Fibroblast of lung (primary cell): ENCODE measurements around the gene KTN1. TPM values are rescaled to one million over a fixed set of nuclear protein-coding genes. Genes with fewer than 3 reads are reported as not detected.

ENCODE experiments used
- DNase-seq, 2 donors: peaks; one replicate each; pipeline versions ENCODE4 v3.0.0 to v3.0.0-alpha.2; 2010; ENCODE audit warnings: low read depth in 2 of 2
- H2AFZ ChIP-seq: 2 replicates; pipeline ENCODE4 v1.5.1; 2012; ENCODE audit warnings: low read length, control low read depth, inconsistent platforms
- H3K27ac ChIP-seq: 2 replicates; pipeline ENCODE4 v1.5.1; 2011; ENCODE audit warnings: low read length, control low read depth; ENCODE audit not compliant: insufficient read depth
- H3K27me3 ChIP-seq: 2 replicates; pipeline ENCODE4 v1.5.1; 2011; ENCODE audit warnings: mild to moderate bottlenecking, low read length; ENCODE audit not compliant: control insufficient read depth, insufficient read depth
- H3K36me3 ChIP-seq: 2 replicates; pipeline ENCODE4 v1.5.1; 2011; ENCODE audit warnings: low read length; ENCODE audit not compliant: control insufficient read depth, insufficient read depth
- H3K4me1 ChIP-seq: 2 replicates; pipeline ENCODE4 v1.5.1; 2011; ENCODE audit warnings: low read length; ENCODE audit not compliant: control insufficient read depth, insufficient read depth; ENCODE audit errors: extremely low read depth
- H3K4me2 ChIP-seq: 2 replicates; pipeline ENCODE4 v1.5.1; 2011; ENCODE audit warnings: low read length, control low read depth; ENCODE audit not compliant: insufficient read depth; ENCODE audit errors: extremely low read depth
- H3K4me3 ChIP-seq, 4 experiments: fragments of 200-600 bp in 1 of 4; sonication (generic) in 1 of 4; replicated peaks in 1 of 4; 2 replicates each; pipeline ENCODE4 v1.5.1; 2011 to 2016; ENCODE audit warnings: low read length in 4 of 4, low read depth in 3 of 4, mild to moderate bottlenecking in 3 of 4, control low read depth in 2 of 4, inconsistent platforms in 1 of 4, mixed read lengths in 1 of 4; ENCODE audit not compliant: insufficient read depth in 1 of 4; ENCODE audit errors: control extremely low read depth in 1 of 4
- H3K79me2 ChIP-seq: 2 replicates; pipeline ENCODE4 v1.5.1; 2012; ENCODE audit warnings: mild to moderate bottlenecking, low read length, inconsistent platforms; ENCODE audit not compliant: control insufficient read depth, insufficient read depth
- H3K9ac ChIP-seq: 2 replicates; pipeline ENCODE4 v1.5.1; 2011; ENCODE audit warnings: mild to moderate bottlenecking, low read length, control low read depth; ENCODE audit not compliant: insufficient read depth
- H3K9me3 ChIP-seq: 2 replicates; pipeline ENCODE4 v1.5.1; 2012; ENCODE audit warnings: low read depth, low read length; ENCODE audit not compliant: control insufficient read depth, insufficient read depth
- H4K20me1 ChIP-seq: 2 replicates; pipeline ENCODE4 v1.5.1; 2011; ENCODE audit warnings: low read length; ENCODE audit not compliant: control insufficient read depth, insufficient read depth; ENCODE audit errors: extremely low read depth
- CTCF ChIP-seq, 2 donors: IDR thresholded peaks in 1 of 2; conservative IDR thresholded peaks in 1 of 2; 1 replicate in 1 of 2; 2 replicates in 1 of 2; pipeline ENCODE4 v1.5.1; 2011 to 2012; ENCODE audit warnings: low read length in 2 of 2, control low read depth in 1 of 2, inconsistent platforms in 1 of 2, low read depth in 1 of 2, mild to moderate bottlenecking in 1 of 2
- EZH2 ChIP-seq: IDR thresholded peaks from 2 replicates; pipeline ENCODE4 v1.5.1; 2012; ENCODE audit warnings: low read length, control low read depth, mild to moderate bottlenecking; ENCODE audit errors: missing control alignments
- polyA plus RNA-seq, 2 donors: library from polyadenylated mRNA; depleted of rRNA in 1 of 2; stranded (reverse) in 1 of 2; unstranded in 1 of 2; fragments of >200 nt; gene quantifications; 2 replicates each; pipeline ENCODE4 v1.2.1, GENCODE V29; 2011 to 2012; ENCODE audit warnings: missing spikeins in 1 of 2
- total RNA-seq: library from RNA; depleted of rRNA; stranded (reverse); fragments of >200 nt; gene quantifications from 2 replicates; pipeline ENCODE4 v1.2.1, GENCODE V29; 2014

Gene KTN1
- total and polyA plus RNA-seq, 2 donors (not counting 1 experiment from before 2014, with no cell fraction given): 126 to 164 TPM

- Histone ChIP-seq H3K4me2 (no peak overlapping the region), H3K9me3 (no peaks in the 10 kb centered on the region), H3K4me1 (peaks cover 2% of the 10 kb centered on the region), H3K79me2 (peaks cover 23% of the 10 kb centered on the region), H3K36me3 (no peaks in the 10 kb centered on the region), H3K27ac (no peak overlapping the region), H2AFZ (no peak overlapping the region), H3K4me3 (no peak overlapping the region), H3K9ac (no peak overlapping the region), H3K27me3 (no peaks in the 10 kb centered on the region), H4K20me1 (no peaks in the 10 kb centered on the region)
- DNase-seq: no peak
- TF ChIP-seq EZH2: no peak
- no peak for TF ChIP-seq CTCF (conservative IDR thresholded peaks at IDR 0.05 in 1 of 2, IDR thresholded peaks at IDR 0.05 in 1 of 2; ENCODE audit: low read depth in 1 of 2, low read length in 2 of 2)
Measured at GRCh38 chr14:55614304-55614703, 34.3 kb downstream of the KTN1 start.

DNA sequence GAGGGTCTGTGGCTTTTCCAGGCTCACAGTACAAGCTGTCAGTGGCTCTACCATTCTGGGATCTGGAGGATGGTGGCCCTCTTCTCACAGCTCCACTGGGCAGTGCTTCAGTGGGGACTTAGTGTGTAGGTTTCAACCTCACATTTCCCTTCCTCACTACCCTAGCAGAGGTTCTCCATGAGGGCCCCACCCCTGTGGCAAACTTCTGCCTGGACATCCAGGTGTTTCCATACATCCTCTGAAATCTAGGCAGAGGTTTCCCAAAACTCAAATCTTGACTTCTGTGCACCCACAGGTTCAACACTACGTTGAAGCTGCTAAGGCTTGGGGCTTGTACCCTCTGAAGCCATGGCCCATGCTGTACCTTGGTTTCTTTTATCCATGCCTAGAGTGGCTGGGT lies 40.3 kb downstream of the KTN1 start:
- no peak overlapping the region for H3K27ac ChIP-seq
- H3K4me3 ChIP-seq: no peak overlapping the region
- no peak for DNase-seq
- H3K27me3 ChIP-seq: no peaks in the 10 kb centered on the region
- no peaks in the 10 kb centered on the region for H3K9me3 ChIP-seq
- no peak overlapping the region for H3K4me2 ChIP-seq
- no peaks in the 10 kb centered on the region for H3K4me1 ChIP-seq
- no peaks in the 10 kb centered on the region for H4K20me1 ChIP-seq
- no peak overlapping the region for H2AFZ ChIP-seq
- H3K36me3 ChIP-seq: peaks cover 3% of the 10 kb centered on the region
- no peak overlapping the region for H3K9ac ChIP-seq
- no peak for TF ChIP-seq EZH2
- no peaks in the 10 kb centered on the region for H3K79me2 ChIP-seq

- Histone ChIP-seq H3K4me3 (no peak overlapping the region), H3K9me3 (no peaks in the 10 kb centered on the region), H4K20me1 (no peaks in the 10 kb centered on the region), H3K36me3 (peaks cover 3% of the 10 kb centered on the region), H3K4me1 (no peaks in the 10 kb centered on the region), H3K9ac (no peak overlapping the region), H3K79me2 (no peaks in the 10 kb centered on the region), H3K27me3 (no peaks in the 10 kb centered on the region), H3K4me2 (no peak overlapping the region), H2AFZ (no peak overlapping the region), H3K27ac (no peak overlapping the region)
- no peak for TF ChIP-seq EZH2
- no peak for TF ChIP-seq CTCF (conservative IDR thresholded peaks at IDR 0.05 in 1 of 2, IDR thresholded peaks at IDR 0.05 in 1 of 2; ENCODE audit: low read depth in 1 of 2, low read length in 2 of 2)
- no peak for DNase-seq
Measured at GRCh38 chr14:55620981-55621380, 41.0 kb downstream of the KTN1 start.
